GM18499 (cell line): ENCODE data around the gene TMEM132D.

Experiments
- ATAC-seq: cut with Tn5 transposase; IDR thresholded peaks from one replicate; pipeline ENCODE4 v1.9.1; 2021; ENCODE audit warnings: moderate number of reproducible peaks; ENCODE audit not compliant: insufficient read depth, unreplicated experiment

Gene TMEM132D

DNA sequence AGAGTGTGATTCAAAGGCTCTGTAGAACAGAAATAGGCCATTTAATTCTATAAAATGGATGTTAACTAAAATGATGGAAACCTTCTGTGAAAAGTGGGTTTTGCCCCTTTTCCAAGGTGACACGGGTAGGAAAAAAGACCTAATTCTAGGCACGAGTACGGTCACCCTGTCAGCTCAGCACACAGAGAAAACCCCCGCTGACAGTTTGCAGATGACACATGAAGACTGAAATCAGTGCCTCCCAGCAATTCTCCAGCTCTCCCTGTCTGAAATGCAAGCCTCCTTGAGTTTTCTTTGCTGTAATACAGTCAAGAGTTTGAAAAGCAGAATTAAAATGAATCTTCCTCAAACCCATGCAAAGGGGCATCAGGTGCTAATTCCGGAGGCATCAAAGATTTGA lies 230.0 kb downstream of the TMEM132D start:
- no peak for ATAC-seq

DNA sequence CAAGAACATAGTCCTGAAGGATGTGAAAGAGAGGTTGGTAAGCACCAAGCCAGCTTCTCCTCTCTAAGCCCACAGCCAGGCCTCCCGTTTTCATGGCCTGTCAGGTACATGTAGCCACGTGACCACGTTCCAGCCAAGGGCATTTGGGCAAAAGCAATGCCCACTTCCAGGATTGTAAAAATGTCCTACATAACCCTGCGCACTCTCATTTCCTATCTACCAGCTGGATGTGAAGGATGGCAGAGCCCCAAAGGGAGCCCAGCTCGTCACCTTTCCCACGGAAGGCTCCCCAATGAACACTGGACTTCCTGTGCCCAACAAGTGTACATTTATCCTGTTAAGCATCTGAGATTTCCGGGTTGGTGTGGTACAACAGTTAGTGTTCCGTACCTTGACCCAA lies 231.7 kb downstream of the TMEM132D start:
- ATAC-seq: no peak

DNA sequence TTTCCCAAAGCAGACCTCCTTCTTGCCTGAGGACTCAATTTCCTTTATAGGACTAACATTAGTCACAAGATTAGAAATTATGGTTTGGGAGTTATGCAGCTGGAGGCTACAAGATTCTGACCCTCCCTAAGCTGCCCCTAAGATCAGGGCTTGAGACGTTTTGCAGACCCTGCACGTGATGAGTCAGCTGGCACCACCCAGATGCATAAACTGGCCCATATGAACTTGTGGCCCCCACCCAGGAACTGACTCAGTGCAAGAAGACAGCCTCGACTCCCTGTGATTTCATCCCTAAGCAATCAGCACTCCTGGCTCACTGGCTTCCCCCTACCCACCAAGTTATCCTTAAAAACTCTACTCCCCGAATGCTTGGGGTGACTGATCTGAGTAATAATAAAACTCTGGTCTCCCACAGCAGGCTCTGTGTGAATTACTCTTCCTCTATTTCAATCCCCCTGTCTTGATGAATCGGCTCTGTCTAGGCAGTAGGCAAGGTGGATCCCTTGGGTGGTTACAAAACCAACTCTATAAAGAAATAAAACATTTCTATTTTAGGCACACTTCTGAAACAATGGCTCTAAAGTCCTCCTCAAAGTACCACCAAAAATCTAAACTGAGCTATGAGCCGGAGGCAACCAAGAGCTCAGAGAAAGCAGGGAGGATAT lies 233.4 kb downstream of the TMEM132D start:
- ATAC-seq: no peak

DNA sequence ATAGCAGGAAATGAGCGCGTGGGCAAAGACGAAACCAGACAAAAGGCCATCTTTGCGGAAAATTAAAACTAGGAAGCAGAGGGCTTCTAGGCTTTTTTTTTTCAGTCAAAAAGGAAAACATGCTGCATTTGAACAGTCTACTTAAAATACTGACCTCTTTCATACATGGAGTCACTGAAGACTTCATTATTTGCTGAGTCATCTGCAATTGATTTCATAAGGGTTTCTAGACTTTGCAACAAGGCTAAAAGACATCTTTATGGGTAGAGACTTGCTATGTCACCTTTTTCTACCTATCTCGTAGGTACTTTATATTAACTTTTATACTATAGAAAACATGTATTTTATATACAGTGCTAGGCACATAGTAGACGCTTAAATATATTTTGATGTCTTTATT lies 238.4 kb downstream of the TMEM132D start:
- ATAC-seq: no peak

DNA sequence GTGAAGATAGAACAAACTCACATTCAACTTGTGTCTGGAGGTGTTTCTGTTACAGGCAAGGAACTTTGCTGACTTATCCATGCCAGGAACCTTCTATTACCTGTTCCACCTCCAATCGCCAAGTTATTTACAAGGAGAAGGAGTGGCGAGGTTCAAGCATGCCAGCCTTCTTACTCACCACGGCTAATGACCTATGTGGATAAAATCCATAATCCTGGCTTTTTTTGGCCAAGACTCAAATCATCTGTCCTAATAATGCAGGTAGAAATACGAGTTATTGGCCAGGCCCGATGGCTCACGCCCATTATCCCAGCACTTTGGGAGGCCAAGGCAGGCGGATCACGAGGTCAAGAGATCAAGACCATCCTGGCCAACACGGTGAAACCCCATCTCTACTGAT lies 241.6 kb downstream of the TMEM132D start:
- ATAC-seq: no peak

DNA sequence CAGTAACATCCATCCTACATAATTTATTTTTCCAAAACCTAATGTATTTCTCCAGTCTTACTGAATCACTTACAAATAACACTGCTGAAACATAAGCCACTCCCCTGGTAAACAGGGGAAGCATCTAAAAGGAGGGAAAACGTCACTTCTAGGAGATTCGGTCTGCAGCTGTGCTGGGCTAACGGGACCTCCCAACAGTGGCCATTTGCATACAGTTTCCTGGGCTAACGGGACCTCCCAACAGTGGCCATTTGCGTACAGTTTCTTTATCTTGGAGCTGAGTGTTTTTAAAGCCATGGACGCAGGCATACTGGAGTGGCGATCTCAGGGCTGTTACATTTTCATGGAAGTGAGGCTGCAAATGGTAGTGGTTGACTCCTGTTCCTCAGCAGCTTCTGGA lies 242.9 kb downstream of the TMEM132D start:
- no peak for ATAC-seq

DNA sequence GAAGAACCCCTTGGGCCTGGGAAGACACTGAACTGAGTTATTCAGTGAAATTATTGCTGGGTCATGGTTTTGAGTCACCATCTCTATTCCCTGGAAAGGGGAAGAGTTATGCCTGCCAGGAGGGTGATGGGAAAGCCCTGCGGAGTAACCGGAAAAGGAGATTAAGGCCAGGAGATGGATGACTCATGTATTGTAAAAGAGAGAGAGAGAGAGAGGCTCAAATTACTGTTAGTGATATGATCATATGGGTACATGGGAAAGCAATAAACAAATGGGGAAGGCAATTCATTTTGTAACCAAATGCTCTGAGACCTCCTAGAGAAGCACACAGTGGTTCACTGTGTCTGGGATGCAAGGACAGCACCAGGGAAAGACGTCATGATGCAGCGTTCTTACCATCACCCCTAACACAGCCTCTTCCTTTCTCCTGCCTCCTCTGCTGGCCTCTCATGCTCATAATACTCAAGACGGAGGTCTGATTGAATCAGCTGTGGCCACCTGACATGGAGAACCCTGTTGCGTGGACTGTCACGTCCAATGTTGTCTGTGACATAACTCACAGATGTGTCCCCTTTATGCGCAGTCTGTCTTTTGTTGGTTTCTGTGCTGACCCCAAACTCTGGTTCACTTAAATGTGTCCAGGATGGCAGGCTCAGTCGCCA lies 243.7 kb downstream of the TMEM132D start:
- no peak for ATAC-seq

DNA sequence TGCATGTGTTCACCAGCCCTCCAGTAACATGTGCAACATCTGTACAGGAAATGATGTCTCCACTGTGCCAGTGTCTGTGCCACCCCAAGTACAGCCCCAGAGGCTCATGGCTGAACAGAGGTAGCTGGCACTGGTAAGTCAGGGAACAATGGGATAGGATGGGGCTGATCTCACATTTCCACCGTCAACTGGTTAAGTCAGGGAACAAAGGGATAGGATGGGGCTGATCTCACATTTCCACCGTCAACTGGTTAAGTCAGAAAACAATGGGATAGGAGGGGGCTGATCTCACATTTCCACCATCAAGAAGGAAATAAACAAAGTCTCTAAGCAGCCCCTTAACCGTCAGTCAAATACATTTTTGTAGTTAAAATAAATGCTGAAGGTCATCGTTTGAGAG lies 246.6 kb downstream of the TMEM132D start:
- ATAC-seq: no peak

DNA sequence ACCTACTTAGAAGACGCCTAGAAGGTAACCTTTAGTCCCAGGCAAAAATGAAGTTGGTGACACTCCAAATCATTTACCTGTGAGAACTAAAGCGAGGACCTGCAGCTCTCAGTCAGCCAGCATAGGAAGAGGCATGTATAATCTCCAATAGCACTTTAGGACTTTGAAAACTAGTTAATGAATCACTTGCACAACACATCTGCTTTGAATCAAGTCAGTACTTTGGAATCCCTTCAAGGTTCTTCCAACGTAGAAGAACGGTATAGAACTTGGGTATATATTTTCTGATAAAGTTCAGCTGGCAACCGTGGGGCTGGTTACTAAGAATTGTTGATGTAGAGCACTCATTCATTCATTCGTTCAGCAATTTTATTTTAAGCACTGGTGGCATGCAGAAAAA lies 251.9 kb downstream of the TMEM132D start:
- ATAC-seq: no peak

DNA sequence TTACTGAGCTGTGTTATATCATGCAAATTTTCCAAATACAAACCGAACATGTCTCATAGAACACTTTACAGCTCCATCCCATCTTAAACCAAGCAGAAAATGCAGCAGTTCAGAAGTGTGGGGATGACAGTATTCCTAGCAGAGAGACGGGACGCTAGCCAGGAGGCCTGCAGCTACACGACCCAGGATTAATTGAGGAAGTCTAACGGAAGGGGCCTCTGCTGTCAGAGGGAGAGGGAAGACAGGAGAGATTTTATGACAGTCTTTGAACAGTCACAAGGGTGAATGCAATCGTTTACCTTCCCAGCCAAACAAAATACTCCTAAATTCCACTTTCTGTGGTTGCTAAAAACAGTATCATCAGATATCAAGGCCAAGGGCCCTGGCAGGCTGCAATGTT lies 261.9 kb downstream of the TMEM132D start:
- ATAC-seq: no peak

DNA sequence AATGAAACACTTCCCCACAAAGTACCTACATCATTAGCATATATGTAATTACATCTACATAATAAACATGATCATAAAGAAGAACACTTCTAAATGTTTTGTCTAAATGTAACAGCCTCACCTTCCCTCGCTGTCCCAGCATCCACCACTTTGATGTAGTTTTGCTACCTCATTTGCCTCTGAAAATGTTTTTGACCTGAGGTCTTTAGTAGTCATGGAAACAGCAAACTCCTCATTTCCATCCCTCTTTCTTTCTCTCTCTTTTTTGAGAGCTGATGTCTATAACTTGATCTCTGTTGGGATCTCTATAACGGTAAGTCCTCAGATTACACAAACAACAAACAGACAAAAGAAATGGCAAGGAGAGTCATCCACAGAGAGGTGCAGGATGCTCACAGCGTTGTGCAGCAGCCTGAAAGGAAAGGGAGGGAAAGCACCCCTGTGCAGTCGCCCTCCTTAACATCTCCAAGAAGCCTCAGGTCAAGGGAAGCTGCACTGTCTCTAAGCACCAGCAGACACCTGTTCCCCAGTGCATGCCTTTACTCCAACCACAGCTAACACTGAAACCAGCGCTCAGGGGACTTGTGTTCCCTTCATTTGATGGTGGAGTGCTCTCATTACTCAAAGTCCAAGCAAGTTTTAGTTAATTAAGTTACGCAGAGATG lies 268.7 kb downstream of the TMEM132D start:
- no peak for ATAC-seq

DNA sequence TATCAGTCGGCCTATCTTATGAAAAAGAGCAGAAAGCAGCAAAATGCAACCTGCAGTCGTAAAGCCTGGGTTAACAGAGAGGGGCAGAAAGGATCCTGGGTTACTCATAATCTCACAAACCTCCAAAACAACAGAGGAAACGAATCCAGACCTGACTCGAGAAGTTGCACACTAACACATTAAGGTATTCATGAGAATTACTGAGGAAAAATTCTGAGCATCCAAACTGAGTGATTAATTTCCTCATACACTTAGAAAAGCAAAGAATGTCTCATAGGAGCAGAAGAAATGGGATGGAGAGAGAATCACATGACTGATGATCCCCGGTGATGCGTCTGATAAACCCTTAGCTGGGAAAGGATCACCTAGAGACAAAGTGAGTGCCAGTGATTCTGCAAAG lies 272.5 kb downstream of the TMEM132D start:
- no peak for ATAC-seq

DNA sequence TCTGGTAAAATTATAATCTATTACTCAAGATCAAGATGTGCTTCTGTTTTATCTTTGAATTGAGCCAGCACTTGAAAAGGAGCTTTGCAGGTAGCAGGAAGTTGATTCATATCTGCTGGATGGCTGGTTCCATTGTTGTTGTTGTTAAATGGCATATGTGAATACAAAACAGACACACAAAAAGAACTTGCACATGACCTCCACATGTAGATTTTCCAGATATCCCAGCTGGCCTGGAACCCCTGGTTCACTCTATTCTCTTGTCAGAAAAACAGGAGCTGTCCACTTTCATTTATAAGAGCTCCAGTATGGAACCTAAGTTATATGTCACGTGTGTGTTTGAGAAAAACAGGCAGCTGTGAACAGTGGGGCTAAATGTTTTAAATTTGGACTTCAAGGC lies 273.9 kb downstream of the TMEM132D start:
- no peak for ATAC-seq

DNA sequence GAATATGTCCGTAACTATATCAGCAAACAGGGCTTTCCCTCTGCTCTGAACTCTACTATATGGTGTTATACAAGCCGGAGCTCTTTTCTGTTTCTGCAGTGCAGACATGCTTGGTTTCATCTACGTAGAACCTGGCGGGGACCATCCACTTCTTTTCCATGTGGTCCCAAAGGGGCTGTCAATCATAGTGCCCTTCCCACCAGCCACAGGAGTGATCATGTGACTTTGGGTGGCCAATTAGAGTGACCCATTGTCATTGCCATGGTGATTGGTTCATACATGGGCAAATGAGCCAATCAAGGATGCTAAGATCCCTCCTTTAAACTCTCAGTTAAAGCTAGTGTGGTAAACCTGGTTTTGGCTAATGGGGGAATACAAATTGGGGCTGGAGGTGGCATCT lies 281.3 kb downstream of the TMEM132D start:
- ATAC-seq: no peak

DNA sequence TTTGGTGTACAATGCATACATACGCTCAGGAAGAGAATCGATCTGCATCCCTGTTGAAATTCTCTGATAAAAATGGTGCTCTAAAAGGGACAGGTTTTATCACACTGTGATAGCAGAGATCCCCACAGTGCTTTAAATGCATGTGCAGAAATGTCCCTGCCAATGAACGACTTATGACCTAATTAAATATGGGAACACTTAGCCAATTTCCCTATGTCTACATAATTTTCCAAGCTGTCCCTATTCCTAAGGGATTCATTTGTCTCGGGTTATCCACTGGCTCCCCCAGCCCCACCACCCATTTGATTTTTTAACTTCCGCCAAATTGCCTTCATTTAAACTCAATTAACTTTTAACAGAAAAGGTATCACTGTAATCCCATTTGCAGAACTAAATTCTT lies 284.6 kb downstream of the TMEM132D start:
- no peak for ATAC-seq

DNA sequence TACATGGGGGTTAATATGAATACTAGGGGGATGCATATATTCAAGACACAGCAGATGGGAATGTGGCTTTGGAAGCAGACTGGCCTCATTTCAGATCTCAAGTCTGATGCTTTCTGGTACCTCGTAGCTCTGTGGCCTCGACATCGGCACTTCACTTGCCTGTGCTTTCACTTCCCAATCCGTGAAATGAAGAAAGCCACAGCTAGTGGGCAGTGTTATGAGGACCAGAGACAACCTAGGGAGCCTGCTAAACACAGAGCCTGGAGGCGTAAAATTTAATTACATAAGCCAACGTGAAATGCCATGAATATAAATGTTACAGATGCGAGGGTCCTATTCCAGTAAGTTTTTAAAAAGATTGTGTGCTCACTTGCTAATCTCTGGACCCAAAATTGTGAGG lies 286.0 kb downstream of the TMEM132D start:
- ATAC-seq: no peak

DNA sequence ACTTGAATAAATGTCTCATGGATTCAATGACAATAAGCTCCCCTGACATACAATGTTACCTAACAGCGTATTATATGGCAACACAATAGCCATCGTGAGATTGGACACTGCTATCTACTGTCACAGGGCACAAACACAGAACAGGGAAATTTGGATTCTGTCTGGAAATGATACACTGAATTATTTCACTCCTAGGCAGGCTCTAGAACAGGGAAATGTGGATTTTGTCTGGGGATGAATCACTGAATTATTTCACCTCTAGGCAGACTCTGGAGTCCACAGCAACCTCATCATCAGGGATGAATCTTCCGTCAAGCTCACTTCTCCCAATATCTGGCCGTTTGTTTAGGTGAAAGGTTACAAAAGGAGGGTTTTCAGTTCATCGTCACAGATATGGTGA lies 288.8 kb downstream of the TMEM132D start:
- ATAC-seq: no peak

DNA sequence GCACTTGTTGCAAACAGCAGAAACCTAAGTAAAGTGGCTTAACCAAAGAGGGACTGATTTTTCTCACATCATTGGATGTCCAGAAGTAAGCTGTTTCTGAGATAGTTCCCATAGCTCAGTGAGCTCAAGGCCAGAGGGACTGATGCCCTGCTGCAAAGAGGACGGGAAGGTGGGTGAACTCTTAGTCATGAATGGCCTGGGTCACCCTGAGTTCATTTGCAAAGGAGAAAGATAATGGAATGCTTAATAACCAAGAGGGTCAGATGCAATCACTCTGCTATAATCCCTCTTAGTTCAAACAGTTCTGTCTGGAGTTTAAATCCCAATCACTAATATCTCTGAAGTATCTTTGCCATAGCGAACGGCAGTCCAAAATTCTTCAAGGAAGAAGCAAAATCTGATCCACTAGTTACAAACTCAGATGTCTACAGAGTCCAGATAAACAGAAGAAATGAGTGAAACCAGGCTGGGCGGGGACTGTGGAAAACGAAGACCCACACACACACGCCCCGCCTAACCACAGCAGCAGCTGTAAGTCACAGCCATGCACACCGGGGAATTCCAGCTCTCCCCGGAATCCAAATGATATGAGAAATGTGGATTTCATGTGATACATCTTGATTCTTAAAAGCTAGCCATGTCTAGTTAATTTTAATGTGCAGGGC lies 289.5 kb downstream of the TMEM132D start:
- no peak for ATAC-seq

DNA sequence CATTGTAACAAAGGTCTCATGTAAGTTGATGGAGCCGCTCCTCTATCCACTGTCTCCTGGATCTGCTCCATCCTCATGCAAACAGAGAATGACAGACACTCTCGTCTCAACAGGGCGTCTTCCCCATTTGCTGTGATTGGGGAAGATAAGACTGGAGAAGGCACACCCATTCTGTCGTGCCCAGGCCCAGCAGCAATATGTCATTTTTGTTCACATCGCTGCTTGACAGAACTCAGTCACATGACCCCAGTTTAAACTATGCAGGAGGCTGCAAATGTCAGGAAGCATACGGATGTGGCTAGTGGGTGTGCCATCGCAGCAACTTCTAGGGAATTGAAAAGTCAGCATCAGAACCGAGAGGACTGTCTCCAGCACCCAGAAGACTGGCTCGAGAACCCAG lies 290.5 kb downstream of the TMEM132D start:
- no peak for ATAC-seq

DNA sequence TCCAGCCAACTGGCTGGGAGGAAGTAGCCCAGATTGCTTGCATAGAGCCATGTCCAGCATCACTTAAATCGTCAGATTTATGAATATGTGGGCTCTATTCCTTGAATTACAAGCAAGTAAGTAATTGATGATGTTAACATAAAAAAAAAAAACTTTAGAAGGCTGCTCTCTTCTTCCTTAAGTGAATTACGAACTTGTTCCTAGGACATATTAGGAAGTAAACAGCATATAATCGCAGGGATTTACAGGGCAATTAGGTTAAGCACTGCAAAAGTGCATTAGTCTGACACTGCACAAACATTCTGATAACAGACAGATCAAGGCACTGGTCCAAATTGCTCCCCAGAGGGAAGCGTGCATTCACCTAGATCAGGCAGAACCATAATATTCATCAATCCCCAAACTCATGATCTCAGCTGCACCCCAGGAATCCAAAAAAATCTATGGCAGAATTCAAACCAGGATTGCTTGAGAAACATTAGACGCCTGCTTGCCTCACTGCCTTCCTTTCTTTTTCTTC lies 293.2 kb downstream of the TMEM132D start:
- ATAC-seq: no peak

DNA sequence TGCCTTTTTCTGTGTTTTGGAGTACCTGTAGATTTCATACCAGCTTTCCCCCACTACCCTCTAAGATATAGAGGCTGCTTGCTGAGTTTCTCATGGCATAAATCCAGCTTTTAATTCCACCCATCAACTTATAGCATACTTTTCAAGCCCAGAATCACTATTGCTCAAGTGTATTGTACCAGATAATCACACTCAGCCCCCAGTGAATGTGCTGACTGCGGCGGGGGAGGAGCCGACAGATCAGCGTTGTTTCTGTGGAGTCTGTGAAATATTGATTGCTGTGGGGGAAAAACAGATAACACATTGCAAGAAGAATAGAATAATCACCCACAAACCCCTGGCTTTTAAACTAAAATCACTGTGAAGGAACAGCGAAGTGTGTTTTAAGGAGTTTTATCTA lies 296.1 kb downstream of the TMEM132D start:
- no peak for ATAC-seq
